K562 (cell line): Measurements from ENCODE around the gene ABCA7. TPM values are rescaled to one million over a fixed set of nuclear protein-coding genes. Genes with fewer than 3 reads are reported as not detected.

ENCODE experiments used
- ATAC-seq: fragments of 200-7000 bp; cut with Tn5 transposase; 3 replicates; pipeline ENCODE4 v1.9.1; 2020; ENCODE audit warnings: moderate library complexity
- BruUV-seq: library from RNA; stranded (reverse); fragments of 400-500 nt; replicated peaks from 2 replicates; lab custom pipeline; 2021; lab: Mats Ljungman, UMichigan
- CTCF ChIA-PET: fragments of 300-600 bp; formaldehyde crosslinking; extraction: SDS; loops from one replicate; lab custom pipeline; 2021; ENCODE audit warnings: low intra/inter-chr PET ratio; lab: Yijun Ruan, JAX
- POLR2A ChIA-PET: fragments of 300-600, 350-650 bp; sonication (Branson Sonifier 250); formaldehyde crosslinking; extraction: SDS; loops from one replicate; lab custom pipeline; 2021; ENCODE audit warnings: antibody characterized with exemption, inconsistent platforms; lab: Yijun Ruan, JAX
- DNase-seq, 4 experiments: peaks; one replicate each; pipeline versions ENCODE4 v3.0.0 to v3.0.0-alpha.2; 2011 to 2018; ENCODE audit warnings: low spot score in 3 of 4, mixed read lengths in 3 of 4; ENCODE audit errors: extremely low read depth in 1 of 4
- FAIRE-seq: peaks from 2 replicates; lab custom pipeline; 2011; peaks lifted over from hg19 to GRCh38; lab: Jason Lieb, UNC
- H2AFZ ChIP-seq: 2 replicates; pipeline ENCODE4 v1.6.0; 2011; ENCODE audit warnings: low read depth, low read length, control low read depth, inconsistent platforms
- H3K27ac ChIP-seq: fragments of 200-600 bp; 3 replicates; pipeline ENCODE4 v1.8.0; 2011; ENCODE audit warnings: low read depth, mild to moderate bottlenecking, control low read depth, inconsistent platforms, low read length, moderate library complexity, mixed read lengths; ENCODE audit errors: extremely low read depth
- H3K27me3 ChIP-seq, 2 experiments: fragments of 300-600 bp in 1 of 2; 2 replicates in 1 of 2; 3 replicates in 1 of 2; pipeline versions ENCODE4 v1.6.0 to v1.8.0; 2011; ENCODE audit warnings: inconsistent platforms in 2 of 2, low read length in 2 of 2, mild to moderate bottlenecking in 1 of 2, mixed read lengths in 1 of 2, moderate library complexity in 1 of 2; ENCODE audit not compliant: control insufficient read depth in 2 of 2, insufficient read depth in 2 of 2
- H3K36me3 ChIP-seq: fragments of 300-600 bp; 3 replicates; pipeline ENCODE4 v1.8.0; 2011; ENCODE audit warnings: mild to moderate bottlenecking, low read length, inconsistent platforms; ENCODE audit not compliant: control insufficient read depth, insufficient read depth
- H3K4me1 ChIP-seq, 2 experiments: fragments of 200-600 bp in 1 of 2; replicated peaks in 1 of 2; 2 replicates in 1 of 2; 3 replicates in 1 of 2; pipeline versions ENCODE4 v1.5.1 to v1.8.0; 2011; ENCODE audit warnings: inconsistent platforms in 2 of 2, low read length in 2 of 2, mild to moderate bottlenecking in 1 of 2, mixed read lengths in 1 of 2, moderate library complexity in 1 of 2; ENCODE audit not compliant: control insufficient read depth in 2 of 2, insufficient read depth in 2 of 2
- H3K4me2 ChIP-seq: 2 replicates; pipeline ENCODE4 v1.6.1; 2011; ENCODE audit warnings: low read length, control low read depth, inconsistent platforms, mixed read lengths; ENCODE audit not compliant: insufficient read depth
- H3K4me3 ChIP-seq: fragments of 200-600 bp; sonication (generic), shearing (Covaris generic); 2 replicates; pipeline ENCODE4 v1.5.1; 2016; ENCODE audit warnings: control low read depth, inconsistent platforms
- H3K79me2 ChIP-seq: fragments of 200-600 bp; 3 replicates; pipeline ENCODE4 v1.8.0; 2011; ENCODE audit warnings: low read length, inconsistent platforms; ENCODE audit not compliant: control insufficient read depth, insufficient read depth
- H3K9ac ChIP-seq, 2 experiments: 2 replicates each; pipeline versions ENCODE4 v1.6.0 to v1.6.1; 2011; ENCODE audit warnings: low read depth in 2 of 2, low read length in 2 of 2, control low read depth in 1 of 2, inconsistent platforms in 1 of 2, mild to moderate bottlenecking in 1 of 2, mixed read lengths in 1 of 2; ENCODE audit not compliant: insufficient read depth in 1 of 2
- H3K9me1 ChIP-seq: one replicate; pipeline ENCODE4 v1.6.0; 2011; ENCODE audit warnings: inconsistent platforms, mild to moderate bottlenecking, low read length, moderate library complexity; ENCODE audit not compliant: control insufficient read depth, insufficient read depth
- H3K9me3 ChIP-seq: replicated peaks from 2 replicates; pipeline ENCODE4 v1.5.1; 2011; ENCODE audit warnings: low read depth, low read length, inconsistent platforms; ENCODE audit not compliant: control insufficient read depth, insufficient read depth
- H4K20me1 ChIP-seq: replicated peaks from 2 replicates; pipeline ENCODE4 v1.6.1; 2011; ENCODE audit warnings: low read length, inconsistent platforms, mixed read lengths; ENCODE audit not compliant: control insufficient read depth, insufficient read depth
- EGR1 ChIP-seq: fragments of 450-650 bp; conservative IDR thresholded peaks from 2 replicates; pipeline ENCODE4 v1.6.1; 2017; ENCODE audit warnings: mild to moderate bottlenecking
- FIP1L1 ChIP-seq: fragments of 200-400 bp; formaldehyde crosslinking; IDR thresholded peaks from 2 replicates; pipeline ENCODE4 v1.6.1; 2018; ENCODE audit warnings: mild to moderate bottlenecking, low read depth, low read length; ENCODE audit not compliant: poor library complexity, severe bottlenecking
- HDAC1 ChIP-seq, 2 experiments: fragments of 450-650 bp; IDR thresholded peaks; 2 replicates each; pipeline ENCODE4 v1.6.1; 2016 to 2017; ENCODE audit warnings: inconsistent platforms in 1 of 2, mild to moderate bottlenecking in 1 of 2, moderate library complexity in 1 of 2
- MEF2A ChIP-seq: IDR thresholded peaks from 2 replicates; pipeline ENCODE4 v1.6.1; 2011; ENCODE audit warnings: low read depth, mild to moderate bottlenecking, low read length, moderate library complexity; ENCODE audit not compliant: control insufficient read depth
- PML ChIP-seq: IDR thresholded peaks from 2 replicates; pipeline ENCODE4 v1.6.1; 2012; ENCODE audit warnings: low read length, inconsistent platforms
- POU5F1 ChIP-seq: fragments of 150-350 bp; IDR thresholded peaks from 2 replicates; pipeline ENCODE4 v1.6.1; 2014; ENCODE audit warnings: borderline replicate concordance, low read length, low read depth, mild to moderate bottlenecking; ENCODE audit not compliant: partially characterized antibody
- RNF2 ChIP-seq: sonication (generic); IDR thresholded peaks from 2 replicates; pipeline ENCODE4 v1.6.1; 2016
- USF1 ChIP-seq: sonication (generic); formaldehyde crosslinking; IDR thresholded peaks from 2 replicates; pipeline ENCODE4 v1.9.0; 2022; ENCODE audit warnings: mild to moderate bottlenecking, missing genetic modification reagents
- XRCC4 ChIP-seq: IDR thresholded peaks from one replicate; pipeline ENCODE4 v1.6.1; 2011; ENCODE audit not compliant: insufficient read depth, insufficient read length; ENCODE audit errors: extremely low read depth
- WGBS: fragments of 100-300 bp; shearing (Covaris generic); methylation state at CpG from one replicate; pipeline ENCODE4 v1.1.6; 2016; ENCODE audit warnings: low coverage, mixed read lengths; ENCODE audit not compliant: insufficient coverage; ENCODE audit errors: missing lambda C conversion rate; 5-methylcytosine and 5-hydroxymethylcytosine counted together
- in situ Hi-C: fragments of 300-500 bp; cut with MboI; formaldehyde crosslinking; loops from 4 replicates; pipeline ENCODE4 v1.15.0; 2018; ENCODE audit warnings: inconsistent platforms, mixed read lengths
- intact Hi-C: fragments of 100-400 bp; cut with micrococcal nuclease; formaldehyde crosslinking; loops from 2 replicates; pipeline ENCODE4 v1.14.2; 2022
- polyA plus RNA-seq, 8 experiments: library from polyadenylated mRNA; depleted of rRNA in 4 of 8; stranded (reverse) in 5 of 8; unstranded in 3 of 8; fragments of >200 nt; fragmentation: Nextera tagmentation in 2 of 8; fragmentation: Illumina TruSeq in 1 of 8; extraction: Ambion mirVana in 2 of 8; extraction: Trizol in 1 of 8; gene quantifications; 2 replicates each; pipeline versions ENCODE4 v1.2.1 to v1.2.3, GENCODE V29; 2011 to 2014; ENCODE audit warnings: inconsistent platforms in 1 of 8, missing spikeins in 1 of 8
- total RNA-seq, 7 experiments: library from RNA; depleted of rRNA in 6 of 7; stranded (reverse); fragments of >200 nt in 6 of 7; fragmentation: Illumina TruSeq in 2 of 7; extraction: Trizol in 2 of 7; gene quantifications; 2 replicates each; pipeline versions ENCODE4 v1.2.1 to v1.2.3, GENCODE V29; 2011 to 2021; ENCODE audit warnings: low replicate concordance in 1 of 7
- TF ChIP-seq, protein P1 (sequence below): sonication (generic); formaldehyde crosslinking; IDR thresholded peaks from 2 replicates; pipeline ENCODE4 v1.8.0; 2022; ENCODE audit warnings: mild to moderate bottlenecking, missing genetic modification reagents
- TF ChIP-seq, protein P2 (sequence below): sonication (generic); formaldehyde crosslinking; IDR thresholded peaks from 2 replicates; pipeline ENCODE4 v1.8.1; 2023; ENCODE audit warnings: mild to moderate bottlenecking, missing genetic modification reagents

Gene ABCA7
- total and polyA plus RNA-seq, 9 of the 15 experiments (the other 6 are each of a cell fraction or from before 2014, with no cell fraction given) = 2.3 to 96.1 (median 31.2) TPM

DNA sequence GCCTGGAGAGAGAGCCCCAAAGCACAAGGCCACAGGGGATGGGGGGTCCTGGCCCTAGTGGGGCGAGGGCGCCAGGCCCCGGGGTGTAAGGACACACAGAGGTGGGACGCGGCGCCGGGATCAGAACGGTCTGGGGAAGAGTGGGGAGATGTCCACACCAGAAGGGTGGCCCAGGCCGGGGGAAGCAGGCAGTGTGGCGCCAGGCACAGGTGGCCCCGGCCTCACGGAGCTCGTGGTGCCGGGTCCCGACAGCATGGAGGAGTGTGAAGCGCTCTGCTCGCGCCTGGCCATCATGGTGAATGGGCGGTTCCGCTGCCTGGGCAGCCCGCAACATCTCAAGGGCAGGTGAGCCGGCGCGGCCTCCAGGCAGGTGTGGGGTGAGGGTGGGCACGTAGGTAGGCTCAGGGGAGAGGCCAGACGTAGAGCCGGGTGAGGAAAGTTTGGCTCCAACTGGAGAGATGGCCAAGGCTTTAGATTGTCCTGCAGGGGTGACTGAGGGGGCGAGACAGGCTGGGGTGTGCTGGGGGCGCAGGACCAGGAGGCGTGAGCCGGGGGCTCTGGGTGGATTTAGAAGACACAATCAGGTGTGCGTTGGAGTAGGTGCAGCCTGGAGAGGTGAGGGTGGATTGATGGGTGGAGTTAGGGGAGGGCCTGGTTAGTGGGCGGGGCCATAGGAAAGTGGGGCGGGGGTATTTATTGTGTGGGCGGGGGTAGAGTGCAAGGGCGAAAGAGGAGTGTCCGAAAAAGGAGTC is 24.2 kb downstream of the ABCA7 start:
- POLR2A ChIA-PET = interaction anchor here (1.3 kb wide), 1 partner anchor 11 kb away, joined by 5 read pairs; no protein-coding TSS in a partner anchor
- Histone ChIP-seq H3K4me3 (no peak overlapping the region), H3K27me3 (no peaks in the 10 kb centered on the region), H3K9me3 (no peaks in the 10 kb centered on the region), H3K9me1 (no peaks in the 10 kb centered on the region), H3K9ac (no peak overlapping the region; a peak in 1 of 4 replicates), H2AFZ (no peak overlapping the region), H3K27ac (no peak overlapping the region), H3K4me2 (0 out of 2 replicates have a peak overlapping the region, but pooled peaks have one; percentile 1), H3K36me3 (peaks cover 24% of the 10 kb centered on the region), H4K20me1 (no peaks in the 10 kb centered on the region), H3K4me1 (peaks cover 9 to 74% of the 10 kb centered on the region in 2 experiments), H3K79me2 (no peaks in the 10 kb centered on the region)
- DNase-seq = peak in 3 of 4 experiments; percentile 30 to 42 (median 41)
- no TSS peak for BruUV-seq
- CTCF ChIA-PET = no interaction called here
- in situ Hi-C loops (no loop called here), intact Hi-C loops (no loop called here)
- peak; percentile 28; the same call in 2 of the 3 replicates for ATAC-seq
- FAIRE-seq = no peak
- WGBS = 93% methylated on average over 33 of the region's 37 CpGs
- no peak for TF ChIP-seq MEF2A
- TF ChIP-seq EGR1 = peak; percentile 53
- TF ChIP-seq HDAC1 (IDR thresholded peaks at IDR 0.05) = no peak
- TF ChIP-seq POU5F1 = no peak
- no peak for TF ChIP-seq RNF2
- TF ChIP-seq XRCC4 = no peak
- peak; percentile 66 for TF ChIP-seq FIP1L1
- TF ChIP-seq, protein P1, sequence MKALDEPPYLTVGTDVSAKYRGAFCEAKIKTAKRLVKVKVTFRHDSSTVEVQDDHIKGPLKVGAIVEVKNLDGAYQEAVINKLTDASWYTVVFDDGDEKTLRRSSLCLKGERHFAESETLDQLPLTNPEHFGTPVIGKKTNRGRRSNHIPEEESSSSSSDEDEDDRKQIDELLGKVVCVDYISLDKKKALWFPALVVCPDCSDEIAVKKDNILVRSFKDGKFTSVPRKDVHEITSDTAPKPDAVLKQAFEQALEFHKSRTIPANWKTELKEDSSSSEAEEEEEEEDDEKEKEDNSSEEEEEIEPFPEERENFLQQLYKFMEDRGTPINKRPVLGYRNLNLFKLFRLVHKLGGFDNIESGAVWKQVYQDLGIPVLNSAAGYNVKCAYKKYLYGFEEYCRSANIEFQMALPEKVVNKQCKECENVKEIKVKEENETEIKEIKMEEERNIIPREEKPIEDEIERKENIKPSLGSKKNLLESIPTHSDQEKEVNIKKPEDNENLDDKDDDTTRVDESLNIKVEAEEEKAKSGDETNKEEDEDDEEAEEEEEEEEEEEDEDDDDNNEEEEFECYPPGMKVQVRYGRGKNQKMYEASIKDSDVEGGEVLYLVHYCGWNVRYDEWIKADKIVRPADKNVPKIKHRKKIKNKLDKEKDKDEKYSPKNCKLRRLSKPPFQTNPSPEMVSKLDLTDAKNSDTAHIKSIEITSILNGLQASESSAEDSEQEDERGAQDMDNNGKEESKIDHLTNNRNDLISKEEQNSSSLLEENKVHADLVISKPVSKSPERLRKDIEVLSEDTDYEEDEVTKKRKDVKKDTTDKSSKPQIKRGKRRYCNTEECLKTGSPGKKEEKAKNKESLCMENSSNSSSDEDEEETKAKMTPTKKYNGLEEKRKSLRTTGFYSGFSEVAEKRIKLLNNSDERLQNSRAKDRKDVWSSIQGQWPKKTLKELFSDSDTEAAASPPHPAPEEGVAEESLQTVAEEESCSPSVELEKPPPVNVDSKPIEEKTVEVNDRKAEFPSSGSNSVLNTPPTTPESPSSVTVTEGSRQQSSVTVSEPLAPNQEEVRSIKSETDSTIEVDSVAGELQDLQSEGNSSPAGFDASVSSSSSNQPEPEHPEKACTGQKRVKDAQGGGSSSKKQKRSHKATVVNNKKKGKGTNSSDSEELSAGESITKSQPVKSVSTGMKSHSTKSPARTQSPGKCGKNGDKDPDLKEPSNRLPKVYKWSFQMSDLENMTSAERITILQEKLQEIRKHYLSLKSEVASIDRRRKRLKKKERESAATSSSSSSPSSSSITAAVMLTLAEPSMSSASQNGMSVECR = no peak
- TF ChIP-seq, protein P2, sequence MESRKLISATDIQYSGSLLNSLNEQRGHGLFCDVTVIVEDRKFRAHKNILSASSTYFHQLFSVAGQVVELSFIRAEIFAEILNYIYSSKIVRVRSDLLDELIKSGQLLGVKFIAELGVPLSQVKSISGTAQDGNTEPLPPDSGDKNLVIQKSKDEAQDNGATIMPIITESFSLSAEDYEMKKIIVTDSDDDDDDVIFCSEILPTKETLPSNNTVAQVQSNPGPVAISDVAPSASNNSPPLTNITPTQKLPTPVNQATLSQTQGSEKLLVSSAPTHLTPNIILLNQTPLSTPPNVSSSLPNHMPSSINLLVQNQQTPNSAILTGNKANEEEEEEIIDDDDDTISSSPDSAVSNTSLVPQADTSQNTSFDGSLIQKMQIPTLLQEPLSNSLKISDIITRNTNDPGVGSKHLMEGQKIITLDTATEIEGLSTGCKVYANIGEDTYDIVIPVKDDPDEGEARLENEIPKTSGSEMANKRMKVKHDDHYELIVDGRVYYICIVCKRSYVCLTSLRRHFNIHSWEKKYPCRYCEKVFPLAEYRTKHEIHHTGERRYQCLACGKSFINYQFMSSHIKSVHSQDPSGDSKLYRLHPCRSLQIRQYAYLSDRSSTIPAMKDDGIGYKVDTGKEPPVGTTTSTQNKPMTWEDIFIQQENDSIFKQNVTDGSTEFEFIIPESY = peak; percentile 61
- TF ChIP-seq USF1 = no peak
- no peak for TF ChIP-seq PML
